ENCODE results near the gene EXTL1. TPM values are rescaled to one million over a fixed set of nuclear protein-coding genes. Genes with fewer than 3 reads are reported as not detected.

Gene EXTL1
- total RNA-seq, 1 experiment from 2014 or later, result 0.15 TPM

- Histone ChIP-seq H3K79me2 (ENCODE audit: insufficient read depth, low read length) (no peaks in the 10 kb centered on the region), H3K9me2 (ENCODE audit: insufficient read depth) (no peaks in the 10 kb centered on the region), H3K4me3 (replicated peaks in 1 of 2; ENCODE audit: low read depth in 1 of 2, low read length in 2 of 2) (no peak within 1 kb of the TSS), H3K27me3 (ENCODE audit: insufficient read depth, low read length) (no peaks in the 10 kb centered on the region; the same call in 1 of the 2 replicates), H2AFZ (ENCODE audit: low read depth, low read length, poor library complexity, severe bottlenecking) (no peak within 1 kb of the TSS), H3K36me3 (ENCODE audit: control insufficient read depth in 1 of 2, insufficient read depth in 2 of 2, low read length in 2 of 2) (no peaks in the 10 kb centered on the region), H3K4me2 (ENCODE audit: low read length) (no peak within 1 kb of the TSS), H3K9ac (ENCODE audit: low read length) (no peak within 1 kb of the TSS), H3K9me3 (ENCODE audit: control insufficient read depth in 1 of 2, insufficient read depth in 1 of 2, low read depth in 1 of 2, low read length in 2 of 2) (no peaks in the 10 kb centered on the region), H4K20me1 (ENCODE audit: insufficient read depth) (no peaks in the 10 kb centered on the region), H3K27ac (ENCODE audit: low read depth, low read length) (no peak within 1 kb of the TSS), H3K4me1 (ENCODE audit: control insufficient read depth in 1 of 2, insufficient read depth in 2 of 2, low read length in 2 of 2) (no peaks in the 10 kb centered on the region)
- no TSS peak for BruUV-seq (replicated peaks)
- CTCF ChIA-PET, result no interaction called here
- ATAC-seq (no peak), DNase-seq (ENCODE audit: low read depth, low spot score) (no peak)
- RAD21 ChIA-PET (ENCODE audit: low non-redundant PET in 1 of 2, low total read pairs in 2 of 2, uncharacterized antibody in 2 of 2, unreplicated experiment in 2 of 2), result no interaction called here
- TF ChIP-seq EZH2 (IDR thresholded peaks at IDR 0.05) (no peak), CEBPB (IDR thresholded peaks at IDR 0.05; ENCODE audit: low read depth) (no peak), EZH2phosphoT487 (IDR thresholded peaks at IDR 0.05; ENCODE audit: borderline replicate concordance) (no peak), SIN3A (IDR thresholded peaks at IDR 0.05; ENCODE audit: low read depth) (no peak), POLR2A (IDR thresholded peaks at IDR 0.05; ENCODE audit: borderline replicate concordance, extremely low read depth, insufficient read depth, insufficient read length) (no peak), FOSL1 (IDR thresholded peaks at IDR 0.05; ENCODE audit: low read depth) (no peak), CBX3 (IDR thresholded peaks at IDR 0.05; ENCODE audit: low read depth) (no peak), ATF3 (IDR thresholded peaks at IDR 0.05) (no peak), ZBTB33 (IDR thresholded peaks at IDR 0.05; ENCODE audit: extremely low read depth, insufficient replicate concordance, low read length) (no peak), ZFX (IDR thresholded peaks at IDR 0.05) (no peak), CTCF (IDR thresholded peaks at IDR 0.05 in 2 of 3, conservative IDR thresholded peaks at IDR 0.05 in 1 of 3; ENCODE audit: borderline replicate concordance in 1 of 3, insufficient read depth in 1 of 3, low read depth in 2 of 3, low read length in 2 of 3) (no peak), JUND (IDR thresholded peaks at IDR 0.05) (no peak), YY1 (IDR thresholded peaks at IDR 0.05; ENCODE audit: extremely low read depth, insufficient replicate concordance, low read depth, low read length) (no peak), TCF7L2 (IDR thresholded peaks at IDR 0.05; ENCODE audit: borderline replicate concordance, extremely low read depth, insufficient read depth, insufficient read length) (no peak), RAD21 (IDR thresholded peaks at IDR 0.05; ENCODE audit: low read depth) (no peak), SRF (IDR thresholded peaks at IDR 0.05; ENCODE audit: low read depth) (no peak), MAX (IDR thresholded peaks at IDR 0.05) (no peak)
- intact Hi-C loops (cut with micrococcal nuclease), result no loop called here
- POLR2A ChIA-PET, result no interaction called here
Measured at GRCh38 chr1:26067432-26067911, 45.9 kb downstream of the EXTL1 start, which contains the start of gene TRIM63. Gene TRIM63 (minus strand): TSS chr1:26067630. CDS start chr1:26067494, 136 bp downstream.
